Small intestine (tissue), 7 donors: ENCODE results near the gene TNN. TPM values are rescaled to one million over a fixed set of nuclear protein-coding genes. Genes with fewer than 3 reads are reported as not detected.

Source experiments
- DNase-seq, 2 donors: peaks; one replicate each; pipeline versions ENCODE4 v3.0.0 to v3.0.0-alpha.2; 2013
- FAIRE-seq: peaks from 2 replicates; lab custom pipeline; 2012; peaks lifted over from hg19 to GRCh38; lab: Jason Lieb, UNC
- H3K27ac ChIP-seq, 3 donors: one replicate each; pipeline ENCODE4 v1.5.1; 2013; ENCODE audit warnings: low read length in 2 of 3, mild to moderate bottlenecking in 2 of 3, control low read depth in 1 of 3, inconsistent platforms in 1 of 3, low read depth in 1 of 3, moderate library complexity in 1 of 3
- H3K27me3 ChIP-seq, 3 donors: one replicate each; pipeline ENCODE4 v1.6.1; 2013; ENCODE audit warnings: low read length in 3 of 3, inconsistent platforms in 1 of 3; ENCODE audit not compliant: control insufficient read depth in 3 of 3, insufficient read depth in 3 of 3
- H3K36me3 ChIP-seq, 3 donors: one replicate each; pipeline ENCODE4 v1.6.1; 2013; ENCODE audit warnings: low read length in 3 of 3, inconsistent platforms in 1 of 3, low read depth in 1 of 3, mild to moderate bottlenecking in 1 of 3, moderate library complexity in 1 of 3; ENCODE audit not compliant: control insufficient read depth in 3 of 3, insufficient read depth in 2 of 3
- H3K4me1 ChIP-seq, 3 donors: one replicate each; pipeline ENCODE4 v1.6.1; 2013; ENCODE audit warnings: low read length in 2 of 3, inconsistent platforms in 1 of 3, low read depth in 1 of 3, mild to moderate bottlenecking in 1 of 3, moderate library complexity in 1 of 3; ENCODE audit not compliant: control insufficient read depth in 3 of 3, insufficient read depth in 2 of 3
- H3K4me3 ChIP-seq, 3 donors: one replicate each; pipeline ENCODE4 v1.5.1; 2013; ENCODE audit warnings: low read length in 3 of 3, control low read depth in 1 of 3, inconsistent platforms in 1 of 3, low read depth in 1 of 3, mild to moderate bottlenecking in 1 of 3, moderate library complexity in 1 of 3
- H3K9me3 ChIP-seq, 2 donors: one replicate each; pipeline ENCODE4 v1.6.1; 2013; ENCODE audit warnings: low read depth in 1 of 2, low read length in 1 of 2; ENCODE audit not compliant: control insufficient read depth in 2 of 2, insufficient read depth in 1 of 2
- WGBS, 3 donors: extraction: QIAGEN DNeasy Blood & Tissue Kit; methylation state at CpG; one replicate each; pipeline ENCODE4 v1.1.7; 2013; 5-methylcytosine and 5-hydroxymethylcytosine counted together
- polyA plus RNA-seq, 4 donors: library from polyadenylated mRNA; stranded (reverse) in 3 of 4; unstranded in 1 of 4; fragments of 200-250 nt in 3 of 4; fragments of 120-200 nt in 1 of 4; gene quantifications; one replicate each; pipeline versions ENCODE4 v1.2.1 to v1.2.3, GENCODE V29; 2013
- donor health status: healthy with polysubstance abuse.
- donor health status: control.
- donor health status: control.
- donor health status: Bipolar disorder and iron deficiency.
- donor health status: healthy.

Gene TNN
- polyA plus RNA-seq, 4 donors, result 0.01 to 0.28 TPM; not detected in 2

GRCh38 chr1:175171036-175171913 is 103.6 kb downstream of the TNN start:
- H3K4me1 ChIP-seq, result peaks cover 0 to 16% (median 4%) of the 10 kb centered on the region in 3 donors
- peaks cover 2 to 11% (median 3%) of the 10 kb centered on the region in 3 donors for H3K36me3 ChIP-seq
- WGBS, 3 donors, result 43 to 73% (median 59%) methylated on average over 9 of the region's 9 CpGs
- H3K27ac ChIP-seq, result peak overlapping the region in 1 of 3 donors; percentile 24
- FAIRE-seq (no peak), DNase-seq (no peak)
- H3K9me3 ChIP-seq, result no peaks in the 10 kb centered on the region
- no peaks in the 10 kb centered on the region for H3K27me3 ChIP-seq
- H3K4me3 ChIP-seq, result no peak overlapping the region

GRCh38 chr1:175172503-175172902 is 104.9 kb downstream of the TNN start:
- Histone ChIP-seq H3K36me3 (peaks cover 2 to 15% (median 2%) of the 10 kb centered on the region in 3 donors), H3K27me3 (no peaks in the 10 kb centered on the region), H3K4me3 (no peak overlapping the region), H3K4me1 (peaks cover 0 to 16% (median 4%) of the 10 kb centered on the region in 3 donors), H3K27ac (no peak overlapping the region), H3K9me3 (no peaks in the 10 kb centered on the region)
- 84 to 89% (median 85%) methylated on average over 3 of the region's 3 CpGs for WGBS, 3 donors
- no peak for FAIRE-seq
- DNase-seq, result no peak

DNA sequence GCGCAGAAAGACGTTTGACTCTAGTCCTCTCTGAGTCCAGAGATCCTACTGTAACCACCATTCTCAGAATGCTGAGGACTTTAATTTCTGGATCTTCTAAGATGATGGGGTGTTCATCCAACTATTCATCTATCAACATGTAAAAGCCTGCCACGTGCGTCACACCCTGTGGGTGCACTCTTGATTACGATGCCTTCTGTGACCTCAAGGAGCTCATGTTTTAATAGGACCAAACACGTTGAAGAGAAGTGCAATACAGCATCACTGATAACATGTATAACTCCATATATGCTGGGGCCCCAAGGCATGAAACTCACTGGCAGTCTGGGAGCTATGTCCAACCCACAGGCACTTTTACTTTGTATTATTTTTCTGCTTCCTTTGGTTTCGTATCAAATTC is 105.9 kb downstream of the TNN start:
- H3K36me3 ChIP-seq, result peaks cover 0 to 18% (median 2%) of the 10 kb centered on the region in 3 donors
- no peak overlapping the region for H3K4me3 ChIP-seq

GRCh38 chr1:175174309-175175102 is 106.9 kb downstream of the TNN start:
- no peak for DNase-seq
- Histone ChIP-seq H3K4me3 (no peak overlapping the region), H3K27ac (no peak overlapping the region), H3K27me3 (no peaks in the 10 kb centered on the region), H3K36me3 (peaks cover 0 to 18% (median 2%) of the 10 kb centered on the region in 3 donors), H3K9me3 (no peaks in the 10 kb centered on the region), H3K4me1 (peaks cover 0 to 16% (median 4%) of the 10 kb centered on the region in 3 donors)
- FAIRE-seq, result no peak
- WGBS, 3 donors, result 67 to 77% (median 72%) methylated on average over 5 of the region's 5 CpGs

More for the DNA sequence above, 105.9 kb downstream of the TNN start:
- Histone ChIP-seq H3K27ac (no peak overlapping the region), H3K9me3 (no peaks in the 10 kb centered on the region), H3K4me1 (peaks cover 0 to 16% (median 4%) of the 10 kb centered on the region in 3 donors), H3K27me3 (no peaks in the 10 kb centered on the region)
- DNase-seq (no peak), FAIRE-seq (no peak)
- 83 to 84% (median 84%) methylated on average over 7 of the region's 7 CpGs for WGBS, 3 donors

- Histone ChIP-seq H3K27me3 (no peaks in the 10 kb centered on the region), H3K36me3 (peaks cover 0 to 18% (median 2%) of the 10 kb centered on the region in 3 donors), H3K4me3 (no peak overlapping the region), H3K4me1 (peaks cover 0 to 11% (median 0%) of the 10 kb centered on the region in 3 donors), H3K9me3 (no peaks in the 10 kb centered on the region), H3K27ac (no peak overlapping the region)
- 95 to 100% (median 96%) methylated on average over 1 of the region's 1 CpG for WGBS, 3 donors
- DNase-seq (no peak), FAIRE-seq (no peak)
Measured at GRCh38 chr1:175176246-175176645, 108.6 kb downstream of the TNN start.

- Histone ChIP-seq H3K9me3 (no peaks in the 10 kb centered on the region), H3K4me1 (peaks cover 0 to 8% (median 0%) of the 10 kb centered on the region in 3 donors), H3K27ac (no peak overlapping the region), H3K4me3 (no peak overlapping the region), H3K27me3 (no peaks in the 10 kb centered on the region), H3K36me3 (peaks cover 0 to 22% (median 2%) of the 10 kb centered on the region in 3 donors)
- no peak for FAIRE-seq
- no peak for DNase-seq
- WGBS, 3 donors, result 93 to 100% (median 95%) methylated on average over 1 of the region's 1 CpG
Measured at GRCh38 chr1:175178056-175178455, 110.4 kb downstream of the TNN start.

- peaks cover 0 to 8% (median 0%) of the 10 kb centered on the region in 3 donors for H3K4me1 ChIP-seq
- H3K27ac ChIP-seq, result no peak overlapping the region
- peaks cover 0 to 24% (median 2%) of the 10 kb centered on the region in 3 donors for H3K36me3 ChIP-seq
- no peaks in the 10 kb centered on the region for H3K27me3 ChIP-seq
- DNase-seq (no peak), FAIRE-seq (no peak)
- no peak overlapping the region for H3K4me3 ChIP-seq
- WGBS, 3 donors, result 85 to 87% (median 85%) methylated on average over 3 of the region's 3 CpGs
- H3K9me3 ChIP-seq, result no peaks in the 10 kb centered on the region
Measured at GRCh38 chr1:175178456-175178855, 110.8 kb downstream of the TNN start.
